Hepatocyte (in vitro differentiated cells): ENCODE results near the gene METAP1. TPM values are rescaled to one million over a fixed set of nuclear protein-coding genes. Genes with fewer than 3 reads are reported as not detected.
"Not testable (repeated sequence)": the region's sequence is repeated elsewhere in the genome, so short reads cannot be mapped to it uniquely, and the experiment has no call there.

Source experiments
- DNase-seq: peaks from one replicate; pipeline ENCODE4 v3.0.0-alpha.2; 2016; ENCODE audit warnings: low spot score
- H2AFZ ChIP-seq: fragments of 200-600 bp; sonication (generic); 2 replicates; pipeline ENCODE4 v1.6.0; 2016; ENCODE audit warnings: antibody characterized with exemption, mild to moderate bottlenecking
- H3K27ac ChIP-seq: fragments of 200-600 bp; sonication (generic); 2 replicates; pipeline ENCODE4 v1.5.1; 2016; ENCODE audit warnings: mild to moderate bottlenecking
- H3K27me3 ChIP-seq: fragments of 200-600 bp; sonication (generic); 2 replicates; pipeline ENCODE4 v1.6.1; 2016
- H3K36me3 ChIP-seq: fragments of 200-600 bp; sonication (generic); replicated peaks from 2 replicates; pipeline ENCODE4 v1.5.1; 2016; ENCODE audit warnings: low read depth; ENCODE audit not compliant: insufficient read depth
- H3K4me1 ChIP-seq: fragments of 200-600 bp; sonication (generic); 2 replicates; pipeline ENCODE4 v1.5.1; 2016; ENCODE audit warnings: mild to moderate bottlenecking, moderate library complexity; ENCODE audit not compliant: insufficient read depth
- H3K4me2 ChIP-seq: fragments of 200-600 bp; sonication (generic); 2 replicates; pipeline ENCODE4 v1.6.0; 2016
- H3K4me3 ChIP-seq: fragments of 200-600 bp; sonication (generic); 2 replicates; pipeline ENCODE4 v1.5.1; 2016; ENCODE audit warnings: mild to moderate bottlenecking
- H3K79me2 ChIP-seq: fragments of 200-600 bp; sonication (generic); 2 replicates; pipeline ENCODE4 v1.6.0; 2017; ENCODE audit warnings: mild to moderate bottlenecking
- H3K9me2 ChIP-seq: fragments of 200-600 bp; sonication (generic); replicated peaks from 2 replicates; pipeline ENCODE4 v1.6.0; 2017; ENCODE audit warnings: mild to moderate bottlenecking; ENCODE audit not compliant: insufficient read depth
- H3K9me3 ChIP-seq: fragments of 200-600 bp; sonication (generic); 2 replicates; pipeline ENCODE4 v1.5.1; 2016; ENCODE audit warnings: low read depth, mild to moderate bottlenecking
- H4K20me1 ChIP-seq: fragments of 200-600 bp; sonication (generic); 2 replicates; pipeline ENCODE4 v1.6.0; 2016; ENCODE audit warnings: mild to moderate bottlenecking; ENCODE audit not compliant: insufficient read depth, poor library complexity, severe bottlenecking
- EZH2 ChIP-seq: fragments of 200-600 bp; sonication (generic); IDR thresholded peaks from 2 replicates; pipeline ENCODE4 v1.6.1; 2016; ENCODE audit warnings: antibody characterized with exemption, mild to moderate bottlenecking, borderline replicate concordance
- EZH2phosphoT487 ChIP-seq: fragments of 200-600 bp; sonication (generic); IDR thresholded peaks from one replicate; pipeline ENCODE4 v1.6.1; 2018; ENCODE audit warnings: antibody characterized with exemption, mild to moderate bottlenecking, low read depth, moderate library complexity; ENCODE audit not compliant: unreplicated experiment, severe bottlenecking
- WGBS: methylation state at CpG from one replicate; pipeline ENCODE4 v1.1.6; 2016; ENCODE audit warnings: low lambda C conversion rate; ENCODE audit errors: missing lambda C conversion rate; 5-methylcytosine and 5-hydroxymethylcytosine counted together
- polyA plus RNA-seq: library from polyadenylated mRNA; unstranded; fragments of >200 nt; fragmentation: Nextera tagmentation; extraction: Ambion mirVana; gene quantifications from 2 replicates; pipeline ENCODE4 v1.2.1, GENCODE V29; 2016
- total RNA-seq: library from RNA; depleted of rRNA; stranded (reverse); fragments of >200 nt; gene quantifications from 2 replicates; pipeline ENCODE4 v1.2.3, GENCODE V29; 2014
- TF ChIP-seq, protein P1 (sequence below): fragments of 200-600 bp; sonication (generic); IDR thresholded peaks from 2 replicates; pipeline ENCODE4 v1.5.1; 2016; ENCODE audit warnings: antibody characterized with exemption, mild to moderate bottlenecking; ENCODE audit not compliant: poor library complexity

The METAP1 gene
- total and polyA plus RNA-seq, 2 experiments from 2014 or later, result 26.3 to 50.8 TPM

DNA sequence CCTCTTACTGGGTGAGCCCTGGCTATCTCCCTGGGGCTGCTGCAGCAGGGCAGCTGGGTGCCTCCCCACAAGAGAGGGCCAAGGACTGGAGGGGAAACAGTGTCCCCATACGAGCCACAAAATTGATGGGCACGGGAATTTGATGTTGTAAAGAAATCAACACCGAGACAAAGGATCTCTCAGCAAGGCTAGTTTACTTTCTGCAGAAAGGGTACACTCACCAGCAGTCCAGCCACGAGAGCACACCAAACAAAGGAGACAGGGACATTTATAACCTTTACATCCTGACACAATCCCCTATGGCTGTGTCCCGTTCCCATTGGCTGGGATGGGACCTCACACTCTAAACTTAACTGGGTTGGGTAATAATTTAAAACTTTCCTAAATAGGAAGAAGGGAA lies 25.9 kb downstream of the METAP1 start:
- Histone ChIP-seq H3K9me2 (no peaks in the 10 kb centered on the region), H3K4me2 (no peak overlapping the region), H3K27me3 (no peaks in the 10 kb centered on the region), H3K79me2 (peaks cover 95% of the 10 kb centered on the region), H3K4me1 (peaks cover 17% of the 10 kb centered on the region), H4K20me1 (no peaks in the 10 kb centered on the region), H3K4me3 (no peak overlapping the region), H2AFZ (no peak overlapping the region), H3K27ac (no peak overlapping the region), H3K36me3 (no peaks in the 10 kb centered on the region), H3K9me3 (no peaks in the 10 kb centered on the region)
- TF ChIP-seq, protein P1, sequence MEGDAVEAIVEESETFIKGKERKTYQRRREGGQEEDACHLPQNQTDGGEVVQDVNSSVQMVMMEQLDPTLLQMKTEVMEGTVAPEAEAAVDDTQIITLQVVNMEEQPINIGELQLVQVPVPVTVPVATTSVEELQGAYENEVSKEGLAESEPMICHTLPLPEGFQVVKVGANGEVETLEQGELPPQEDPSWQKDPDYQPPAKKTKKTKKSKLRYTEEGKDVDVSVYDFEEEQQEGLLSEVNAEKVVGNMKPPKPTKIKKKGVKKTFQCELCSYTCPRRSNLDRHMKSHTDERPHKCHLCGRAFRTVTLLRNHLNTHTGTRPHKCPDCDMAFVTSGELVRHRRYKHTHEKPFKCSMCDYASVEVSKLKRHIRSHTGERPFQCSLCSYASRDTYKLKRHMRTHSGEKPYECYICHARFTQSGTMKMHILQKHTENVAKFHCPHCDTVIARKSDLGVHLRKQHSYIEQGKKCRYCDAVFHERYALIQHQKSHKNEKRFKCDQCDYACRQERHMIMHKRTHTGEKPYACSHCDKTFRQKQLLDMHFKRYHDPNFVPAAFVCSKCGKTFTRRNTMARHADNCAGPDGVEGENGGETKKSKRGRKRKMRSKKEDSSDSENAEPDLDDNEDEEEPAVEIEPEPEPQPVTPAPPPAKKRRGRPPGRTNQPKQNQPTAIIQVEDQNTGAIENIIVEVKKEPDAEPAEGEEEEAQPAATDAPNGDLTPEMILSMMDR, result no peak
- TF ChIP-seq EZH2phosphoT487, result no peak
- no peak for TF ChIP-seq EZH2
- WGBS, result 83% methylated on average over 5 of the region's 5 CpGs
- no peak for DNase-seq

DNA sequence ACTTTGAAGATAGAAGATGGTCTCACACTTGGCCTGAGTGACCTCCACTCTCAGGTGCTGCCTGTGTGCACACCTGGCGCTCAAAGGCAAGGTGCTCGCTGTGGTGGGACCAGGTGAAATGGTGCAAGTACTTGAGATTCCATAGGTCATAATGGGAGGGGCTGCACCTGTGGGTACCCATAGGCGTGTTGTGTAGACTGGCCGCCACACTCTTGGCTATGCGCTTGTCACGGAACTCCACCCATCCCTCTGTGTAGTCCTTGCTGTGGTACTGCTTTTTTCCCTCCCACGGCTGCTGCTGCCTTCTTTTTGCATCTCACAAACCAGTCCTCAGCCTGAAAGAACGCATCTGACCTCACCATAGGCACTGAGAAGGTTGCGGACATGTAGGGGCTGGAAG lies 27.0 kb downstream of the METAP1 start:
- no peak overlapping the region for H3K4me2 ChIP-seq
- H3K27me3 ChIP-seq, result no peaks in the 10 kb centered on the region
- no peak for DNase-seq
- H3K4me1 ChIP-seq, result peaks cover 23% of the 10 kb centered on the region
- TF ChIP-seq EZH2 (no peak), EZH2phosphoT487 (no peak)
- TF ChIP-seq, protein P1, result no peak
- H3K4me3 ChIP-seq, result no peak overlapping the region
- H3K9me2 ChIP-seq, result no peaks in the 10 kb centered on the region
- no peaks in the 10 kb centered on the region for H3K36me3 ChIP-seq
- no peak overlapping the region for H3K27ac ChIP-seq
- H3K79me2 ChIP-seq, result peaks cover 95% of the 10 kb centered on the region
- 89% methylated on average over 9 of the region's 9 CpGs for WGBS
- H4K20me1 ChIP-seq, result no peaks in the 10 kb centered on the region
- H2AFZ ChIP-seq, result no peak overlapping the region
- H3K9me3 ChIP-seq, result no peaks in the 10 kb centered on the region

DNA sequence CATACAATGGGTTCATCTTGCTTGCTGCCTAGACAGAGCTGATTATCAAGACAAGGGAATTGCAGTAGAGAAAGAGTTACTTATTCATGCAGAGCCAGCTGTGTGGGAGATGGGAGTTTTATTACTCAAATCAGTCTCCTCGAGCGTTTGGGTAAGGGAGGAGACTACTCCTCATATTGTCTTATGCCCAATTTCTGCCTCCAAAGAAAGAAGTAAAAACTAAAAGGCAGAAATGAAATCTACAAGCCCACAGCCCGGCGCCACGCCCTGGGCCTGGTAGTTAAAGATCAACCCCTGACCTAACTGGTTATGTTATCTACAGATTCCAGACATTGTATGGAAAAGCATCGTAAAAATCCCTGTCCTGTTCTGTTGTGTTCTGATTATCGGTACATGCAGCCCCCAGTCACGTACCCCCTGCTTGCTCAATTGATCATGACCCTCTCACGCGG lies 28.3 kb downstream of the METAP1 start:
- DNase-seq, H4K20me1 ChIP-seq, H3K27me3 ChIP-seq, H3K9me2 ChIP-seq, H2AFZ ChIP-seq, H3K36me3 ChIP-seq, H3K9me3 ChIP-seq, H3K4me3 ChIP-seq: not testable (repeated sequence)
- H3K4me1 ChIP-seq, result peaks cover 23% of the 10 kb centered on the region
- peak overlapping the region; percentile 60 for H3K4me2 ChIP-seq
- H3K27ac ChIP-seq, result peak overlapping the region; percentile 87
- WGBS, result 61% methylated on average over 10 of the region's 10 CpGs
- H3K79me2 ChIP-seq, result peaks cover 89% of the 10 kb centered on the region

DNA sequence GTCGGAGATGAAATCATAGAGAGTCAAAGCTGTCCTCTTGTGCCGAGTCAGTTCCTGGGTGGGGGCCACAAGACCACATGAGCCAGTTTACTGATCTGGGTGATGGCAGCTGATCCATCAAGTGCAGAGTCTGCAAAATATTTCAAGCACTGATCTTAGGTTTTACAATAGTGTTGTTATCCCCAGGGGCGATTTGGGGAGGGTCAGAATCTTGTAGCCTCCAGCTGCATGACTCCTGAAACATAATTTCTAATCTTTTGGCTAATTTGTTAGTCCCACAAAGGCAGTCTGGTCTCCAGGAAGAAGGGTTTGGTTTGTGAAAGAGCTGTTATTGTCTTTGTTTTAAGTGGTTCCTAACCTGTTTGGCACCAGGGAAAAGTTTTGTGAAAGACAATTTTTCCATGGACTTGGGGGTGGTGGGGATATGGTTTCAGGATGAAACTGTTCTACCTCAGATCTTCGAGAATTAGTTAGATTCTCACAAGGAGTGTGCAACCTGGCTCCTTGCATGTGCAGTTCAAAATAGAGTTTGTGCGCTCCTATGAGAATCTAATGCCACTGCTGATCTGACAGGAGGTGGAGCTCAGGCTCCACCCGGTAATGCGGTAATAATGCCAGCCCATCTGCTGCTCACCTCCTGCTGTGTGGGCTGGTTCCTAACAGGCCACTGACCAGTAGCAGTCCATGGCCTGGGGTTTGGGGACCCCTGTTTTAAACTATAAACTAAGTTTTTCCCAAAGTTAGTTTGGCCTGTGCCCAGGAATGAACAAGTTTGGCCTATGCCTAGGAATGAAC lies 29.2 kb downstream of the METAP1 start:
- H3K79me2 ChIP-seq, result peaks cover 87% of the 10 kb centered on the region

More for the DNA sequence above, 29.2 kb downstream of the METAP1 start:
- no peaks in the 10 kb centered on the region for H3K9me3 ChIP-seq
- no peaks in the 10 kb centered on the region for H4K20me1 ChIP-seq
- H3K27ac ChIP-seq, result peak overlapping the region; percentile 87
- no peak overlapping the region for H2AFZ ChIP-seq
- 88% methylated on average over 7 of the region's 7 CpGs for WGBS
- H3K27me3 ChIP-seq, result no peaks in the 10 kb centered on the region
- H3K9me2 ChIP-seq, result no peaks in the 10 kb centered on the region
- no peaks in the 10 kb centered on the region for H3K36me3 ChIP-seq
- peak overlapping the region; percentile 60 for H3K4me2 ChIP-seq
- H3K4me1 ChIP-seq, result peaks cover 23% of the 10 kb centered on the region
- no peak overlapping the region for H3K4me3 ChIP-seq
- no peak for DNase-seq
- no peak for TF ChIP-seq EZH2
- TF ChIP-seq EZH2phosphoT487, result no peak
- TF ChIP-seq, protein P1, result no peak
